Activated T-cell treated with anti-CD3 and anti-CD28 coated beads for 48 hours (primary cell): ENCODE data around the gene SERPINB5.

ENCODE experiments used
- DNase-seq: peaks from one replicate; pipeline ENCODE4 v3.0.0-alpha.2; 2020; ENCODE audit warnings: low read depth

SERPINB5 gene

GRCh38 chr18:63468575-63468974 lies 8.2 kb upstream of the SERPINB5 start:
- no peak for DNase-seq

- DNase-seq: no peak
These were observed 6.0 kb upstream of the SERPINB5 start for GRCh38 chr18:63470751-63471150.

- no peak for DNase-seq
These were observed 4.4 kb upstream of the SERPINB5 start for GRCh38 chr18:63472380-63472779.

- DNase-seq: no peak
These were observed 442 bp downstream of the SERPINB5 start for GRCh38 chr18:63477200-63477599.

GRCh38 chr18:63477968-63478367 lies 1.2 kb downstream of the SERPINB5 start:
- no peak for DNase-seq

- no peak for DNase-seq
These were observed 3.1 kb downstream of the SERPINB5 start for GRCh38 chr18:63479826-63480225.

- DNase-seq: no peak
These were observed 3.7 kb downstream of the SERPINB5 start for GRCh38 chr18:63480476-63480875.

GRCh38 chr18:63480915-63481314 lies 4.2 kb downstream of the SERPINB5 start:
- DNase-seq: no peak

GRCh38 chr18:63487676-63488075 lies 10.9 kb downstream of the SERPINB5 start:
- no peak for DNase-seq

GRCh38 chr18:63488160-63488559 lies 11.4 kb downstream of the SERPINB5 start:
- DNase-seq: no peak

- no peak for DNase-seq
These were observed 16.1 kb downstream of the SERPINB5 start for GRCh38 chr18:63492851-63493250.

GRCh38 chr18:63495675-63496074 lies 18.9 kb downstream of the SERPINB5 start:
- DNase-seq: no peak

GRCh38 chr18:63505566-63506335 lies 29.0 kb downstream of the SERPINB5 start:
- peak; percentile 4 for DNase-seq

GRCh38 chr18:63506336-63506646 lies 29.5 kb downstream of the SERPINB5 start:
- no peak for DNase-seq

- DNase-seq: no peak
These were observed 31.8 kb downstream of the SERPINB5 start for GRCh38 chr18:63508596-63508995.

- DNase-seq: no peak
These were observed 34.5 kb downstream of the SERPINB5 start for GRCh38 chr18:63511285-63511684.

GRCh38 chr18:63514326-63514725 lies 37.6 kb downstream of the SERPINB5 start:
- DNase-seq: no peak

GRCh38 chr18:63514888-63515678 lies 38.3 kb downstream of the SERPINB5 start:
- DNase-seq: no peak

GRCh38 chr18:63515801-63516200 lies 39.0 kb downstream of the SERPINB5 start:
- DNase-seq: no peak

- peak; percentile 17 for DNase-seq
These were observed 41.6 kb downstream of the SERPINB5 start for GRCh38 chr18:63518178-63519012.

- no peak for DNase-seq
These were observed 43.4 kb downstream of the SERPINB5 start for GRCh38 chr18:63520053-63520685.

- DNase-seq: no peak
These were observed 46.9 kb downstream of the SERPINB5 start for GRCh38 chr18:63523660-63524059.
